Measurements from ENCODE around the gene UBE2E1.

- TF ChIP-seq, protein P1, sequence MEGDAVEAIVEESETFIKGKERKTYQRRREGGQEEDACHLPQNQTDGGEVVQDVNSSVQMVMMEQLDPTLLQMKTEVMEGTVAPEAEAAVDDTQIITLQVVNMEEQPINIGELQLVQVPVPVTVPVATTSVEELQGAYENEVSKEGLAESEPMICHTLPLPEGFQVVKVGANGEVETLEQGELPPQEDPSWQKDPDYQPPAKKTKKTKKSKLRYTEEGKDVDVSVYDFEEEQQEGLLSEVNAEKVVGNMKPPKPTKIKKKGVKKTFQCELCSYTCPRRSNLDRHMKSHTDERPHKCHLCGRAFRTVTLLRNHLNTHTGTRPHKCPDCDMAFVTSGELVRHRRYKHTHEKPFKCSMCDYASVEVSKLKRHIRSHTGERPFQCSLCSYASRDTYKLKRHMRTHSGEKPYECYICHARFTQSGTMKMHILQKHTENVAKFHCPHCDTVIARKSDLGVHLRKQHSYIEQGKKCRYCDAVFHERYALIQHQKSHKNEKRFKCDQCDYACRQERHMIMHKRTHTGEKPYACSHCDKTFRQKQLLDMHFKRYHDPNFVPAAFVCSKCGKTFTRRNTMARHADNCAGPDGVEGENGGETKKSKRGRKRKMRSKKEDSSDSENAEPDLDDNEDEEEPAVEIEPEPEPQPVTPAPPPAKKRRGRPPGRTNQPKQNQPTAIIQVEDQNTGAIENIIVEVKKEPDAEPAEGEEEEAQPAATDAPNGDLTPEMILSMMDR (IDR thresholded peaks at IDR 0.05): no peak
- no peak for TF ChIP-seq POLR2A (IDR thresholded peaks at IDR 0.05)
Measured at GRCh38 chr3:23876923-23877322, 71.2 kb downstream of the UBE2E1 start.
